ENCODE measurements around the gene NLGN4Y. TPM values are rescaled to one million over a fixed set of nuclear protein-coding genes. Genes with fewer than 3 reads are reported as not detected.

Gene NLGN4Y
- total and polyA plus RNA-seq, 10 donors: 0.35 to 11.1 (median 1.8) TPM; not detected in 6

- no peak for TF ChIP-seq POLR2A (IDR thresholded peaks at IDR 0.05)
- no peak for TF ChIP-seq POLR2AphosphoS5 (IDR thresholded peaks at IDR 0.05)
- no peak for TF ChIP-seq CTCF (IDR thresholded peaks at IDR 0.05 in 8 of 11, conservative IDR thresholded peaks at IDR 0.05 in 3 of 11)
- WGBS, 5 donors: 81 to 96% (median 89%) methylated on average over 1 of the region's 1 CpG; no CpG with 5 or more reads in 2 of the 5 donors
- no peaks in the 10 kb centered on the region for H3K4me1 ChIP-seq
- DNase-seq: no peak
- intact Hi-C loops (cut with DNase I; ENCODE audit: low total_unique reads): no loop called here
- no peak overlapping the region for H3K4me3 ChIP-seq
- no peaks in the 10 kb centered on the region for H3K9me3 ChIP-seq
- H3K27me3 ChIP-seq (replicated peaks in 1 of 7): no peaks in the 10 kb centered on the region
- H3K36me3 ChIP-seq: no peaks in the 10 kb centered on the region
- H3K27ac ChIP-seq: no peak overlapping the region
Observed at GRCh38 chrY:14631676-14632075, 107.3 kb downstream of the NLGN4Y start.

- no peak for DNase-seq
- 84 to 91% (median 88%) methylated on average over 2 of the region's 2 CpGs; no CpG with 5 or more reads in 2 of the 5 donors for WGBS, 5 donors
Observed at GRCh38 chrY:14633718-14634117, 109.4 kb downstream of the NLGN4Y start.

GRCh38 chrY:14634954-14635353 lies 110.6 kb downstream of the NLGN4Y start:
- no peaks in the 10 kb centered on the region for H3K36me3 ChIP-seq
- H3K27me3 ChIP-seq (replicated peaks in 1 of 7): no peaks in the 10 kb centered on the region
- no peak overlapping the region for H3K4me3 ChIP-seq
- H3K27ac ChIP-seq: no peak overlapping the region
- TF ChIP-seq POLR2A (IDR thresholded peaks at IDR 0.05) (no peak), POLR2AphosphoS5 (IDR thresholded peaks at IDR 0.05) (no peak), CTCF (IDR thresholded peaks at IDR 0.05 in 8 of 11, conservative IDR thresholded peaks at IDR 0.05 in 3 of 11) (no peak)
- intact Hi-C loops (cut with DNase I; ENCODE audit: low total_unique reads): no loop called here
- no peaks in the 10 kb centered on the region for H3K9me3 ChIP-seq
- DNase-seq: no peak
- no peaks in the 10 kb centered on the region for H3K4me1 ChIP-seq

More at GRCh38 chrY:14633718-14634117, 109.4 kb downstream of the NLGN4Y start:
- TF ChIP-seq POLR2A (IDR thresholded peaks at IDR 0.05): no peak
- no peak for TF ChIP-seq CTCF (IDR thresholded peaks at IDR 0.05 in 8 of 11, conservative IDR thresholded peaks at IDR 0.05 in 3 of 11)
- TF ChIP-seq POLR2AphosphoS5 (IDR thresholded peaks at IDR 0.05): no peak
- Histone ChIP-seq H3K9me3 (no peaks in the 10 kb centered on the region), H3K4me3 (no peak overlapping the region), H3K36me3 (no peaks in the 10 kb centered on the region), H3K27me3 (replicated peaks in 1 of 7) (no peaks in the 10 kb centered on the region), H3K27ac (no peak overlapping the region), H3K4me1 (no peaks in the 10 kb centered on the region)
- intact Hi-C loops (cut with DNase I; ENCODE audit: low total_unique reads): no loop called here

GRCh38 chrY:14637551-14637950 lies 113.2 kb downstream of the NLGN4Y start:
- no peak for DNase-seq
- H3K36me3 ChIP-seq: no peaks in the 10 kb centered on the region
- H3K4me3 ChIP-seq: no peak overlapping the region
- H3K27ac ChIP-seq: no peak overlapping the region
- H3K9me3 ChIP-seq: no peaks in the 10 kb centered on the region
- no peaks in the 10 kb centered on the region for H3K27me3 ChIP-seq (replicated peaks in 1 of 7)
- H3K4me1 ChIP-seq: no peaks in the 10 kb centered on the region
- TF ChIP-seq CTCF (IDR thresholded peaks at IDR 0.05 in 8 of 11, conservative IDR thresholded peaks at IDR 0.05 in 3 of 11) (no peak), POLR2AphosphoS5 (IDR thresholded peaks at IDR 0.05) (no peak), POLR2A (IDR thresholded peaks at IDR 0.05) (no peak)
- intact Hi-C loops (cut with DNase I; ENCODE audit: low total_unique reads): no loop called here
